Measurements from ENCODE around the gene CBX8. TPM values are rescaled to one million over a fixed set of nuclear protein-coding genes. Genes with fewer than 3 reads are reported as not detected.

CBX8 gene
- total RNA-seq, 4 donors from 2014 or later = 2.3 to 4.7 (median 2.6) TPM

GRCh38 chr17:79784353-79785016, 12.4 kb downstream of the CBX8 start:
- H3K27me3 ChIP-seq = peaks cover 2 to 93% (median 5%) of the 10 kb centered on the region in 4 donors
- H3K4me3 ChIP-seq = no peak overlapping the region
- no peak for DNase-seq
- H3K9me3 ChIP-seq = no peaks in the 10 kb centered on the region
- intact Hi-C loops (cut with DNase I) = no loop called here
- H3K27ac ChIP-seq = no peak overlapping the region
- H3K36me3 ChIP-seq = peaks cover 0 to 16% (median 0%) of the 10 kb centered on the region in 3 donors
- WGBS, 2 donors = 88 to 90% methylated on average over 3 to 12 of the region's 31 CpGs
- TF ChIP-seq, protein P1, sequence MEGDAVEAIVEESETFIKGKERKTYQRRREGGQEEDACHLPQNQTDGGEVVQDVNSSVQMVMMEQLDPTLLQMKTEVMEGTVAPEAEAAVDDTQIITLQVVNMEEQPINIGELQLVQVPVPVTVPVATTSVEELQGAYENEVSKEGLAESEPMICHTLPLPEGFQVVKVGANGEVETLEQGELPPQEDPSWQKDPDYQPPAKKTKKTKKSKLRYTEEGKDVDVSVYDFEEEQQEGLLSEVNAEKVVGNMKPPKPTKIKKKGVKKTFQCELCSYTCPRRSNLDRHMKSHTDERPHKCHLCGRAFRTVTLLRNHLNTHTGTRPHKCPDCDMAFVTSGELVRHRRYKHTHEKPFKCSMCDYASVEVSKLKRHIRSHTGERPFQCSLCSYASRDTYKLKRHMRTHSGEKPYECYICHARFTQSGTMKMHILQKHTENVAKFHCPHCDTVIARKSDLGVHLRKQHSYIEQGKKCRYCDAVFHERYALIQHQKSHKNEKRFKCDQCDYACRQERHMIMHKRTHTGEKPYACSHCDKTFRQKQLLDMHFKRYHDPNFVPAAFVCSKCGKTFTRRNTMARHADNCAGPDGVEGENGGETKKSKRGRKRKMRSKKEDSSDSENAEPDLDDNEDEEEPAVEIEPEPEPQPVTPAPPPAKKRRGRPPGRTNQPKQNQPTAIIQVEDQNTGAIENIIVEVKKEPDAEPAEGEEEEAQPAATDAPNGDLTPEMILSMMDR (IDR thresholded peaks at IDR 0.05) = no peak
- no peak for TF ChIP-seq POLR2A (IDR thresholded peaks at IDR 0.05)
- peaks cover 0 to 7% (median under 1%) of the 10 kb centered on the region in 3 donors for H3K4me1 ChIP-seq

DNA sequence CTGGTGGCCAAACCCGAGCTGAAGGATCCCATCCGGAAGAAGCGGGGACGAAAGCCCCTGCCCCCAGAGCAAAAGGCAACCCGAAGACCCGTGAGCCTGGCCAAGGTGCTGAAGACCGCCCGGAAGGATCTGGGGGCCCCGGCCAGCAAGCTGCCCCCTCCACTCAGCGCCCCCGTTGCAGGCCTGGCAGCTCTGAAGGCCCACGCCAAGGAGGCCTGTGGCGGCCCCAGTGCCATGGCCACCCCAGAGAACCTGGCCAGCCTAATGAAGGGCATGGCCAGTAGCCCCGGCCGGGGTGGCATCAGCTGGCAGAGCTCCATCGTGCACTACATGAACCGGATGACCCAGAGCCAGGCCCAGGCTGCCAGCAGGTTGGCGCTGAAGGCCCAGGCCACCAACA, 13.0 kb downstream of the CBX8 start:
- Histone ChIP-seq H3K4me1 (peaks cover 0 to 10% (median 6%) of the 10 kb centered on the region in 3 donors), H3K9me3 (no peaks in the 10 kb centered on the region), H3K36me3 (peaks cover 0 to 16% (median 0%) of the 10 kb centered on the region in 3 donors), H3K27me3 (peaks cover 0 to 93% (median 1%) of the 10 kb centered on the region in 4 donors), H3K4me3 (no peak overlapping the region), H3K27ac (no peak overlapping the region)
- TF ChIP-seq, protein P1 (IDR thresholded peaks at IDR 0.05) = no peak
- no peak for TF ChIP-seq POLR2A (IDR thresholded peaks at IDR 0.05)
- intact Hi-C loops (cut with DNase I) = no loop called here
- 67% methylated on average over 3 of the region's 18 CpGs; no CpG with 5 or more reads in 1 of the 2 donors for WGBS, 2 donors
- DNase-seq = no peak

- 59 to 72% methylated on average over 6 to 13 of the region's 27 CpGs for WGBS, 2 donors
Measured at GRCh38 chr17:79781736-79782575, 14.9 kb downstream of the CBX8 start.

DNA sequence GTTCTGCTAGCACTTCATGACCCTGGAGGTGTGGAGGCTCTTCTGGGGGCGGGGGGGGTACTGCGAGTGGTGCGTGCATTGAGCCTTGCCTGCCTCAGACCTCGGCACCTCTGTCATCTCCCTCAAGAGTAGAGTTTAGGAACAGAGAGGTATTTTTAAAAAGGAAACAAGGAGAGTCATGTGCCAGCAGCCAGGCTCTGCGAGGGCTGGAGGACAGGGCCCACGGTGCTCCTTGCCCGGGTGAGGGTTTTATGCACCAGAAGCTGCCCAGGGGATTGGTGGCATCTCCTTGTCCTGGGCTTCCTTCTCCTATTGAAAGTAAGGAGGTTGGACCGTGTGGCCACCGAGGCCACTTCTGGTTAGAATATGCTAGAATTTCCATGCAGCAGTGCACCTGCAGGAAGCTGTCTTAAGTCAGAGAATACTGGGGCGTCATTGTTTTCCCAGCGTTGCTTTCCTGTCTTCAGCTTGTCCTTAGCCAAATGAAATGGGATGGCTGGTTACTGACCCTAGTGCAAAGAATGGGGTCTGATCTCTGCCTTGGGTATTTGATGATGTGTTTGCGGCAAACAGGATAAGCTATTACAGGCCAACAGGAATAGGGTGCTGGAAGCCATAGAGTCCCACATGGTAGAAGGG, 15.7 kb downstream of the CBX8 start:
- no peak for TF ChIP-seq POLR2A (IDR thresholded peaks at IDR 0.05)
- TF ChIP-seq, protein P1 (IDR thresholded peaks at IDR 0.05) = no peak
- Histone ChIP-seq H3K27ac (no peak overlapping the region), H3K4me1 (peaks cover 6 to 32% (median 17%) of the 10 kb centered on the region in 3 donors), H3K9me3 (no peaks in the 10 kb centered on the region), H3K27me3 (peaks cover 4 to 90% (median 10%) of the 10 kb centered on the region in 4 donors), H3K4me3 (no peak overlapping the region), H3K36me3 (peaks cover 0 to 16% (median 0%) of the 10 kb centered on the region in 3 donors)
- intact Hi-C loops (cut with DNase I) = no loop called here
- WGBS, 2 donors = 74 to 77% methylated on average over 8 to 10 of the region's 12 CpGs
- DNase-seq = no peak

More at GRCh38 chr17:79781736-79782575, 14.9 kb downstream of the CBX8 start:
- Histone ChIP-seq H3K4me1 (peaks cover 6 to 26% (median 17%) of the 10 kb centered on the region in 3 donors), H3K9me3 (no peaks in the 10 kb centered on the region), H3K27ac (no peak overlapping the region), H3K27me3 (peaks cover 4 to 90% (median 6%) of the 10 kb centered on the region in 4 donors), H3K4me3 (no peak overlapping the region), H3K36me3 (peaks cover 0 to 16% (median 0%) of the 10 kb centered on the region in 3 donors)
- no peak for DNase-seq
- intact Hi-C loops (cut with DNase I) = no loop called here
- TF ChIP-seq, protein P1 (IDR thresholded peaks at IDR 0.05) = no peak
- no peak for TF ChIP-seq POLR2A (IDR thresholded peaks at IDR 0.05)
